CD4-positive, alpha-beta T cell (primary cell): ENCODE data around the gene ASXL3. TPM values are rescaled to one million over a fixed set of nuclear protein-coding genes. Genes with fewer than 3 reads are reported as not detected.

Source experiments
- ATAC-seq: fragments of 200-7000 bp; cut with Tn5 transposase; one replicate; pipeline ENCODE4 v1.10.0; 2022; ENCODE audit warnings: mild to moderate bottlenecking; ENCODE audit not compliant: poor library complexity
- CTCF ChIA-PET: fragments of 350-600 bp; sonication (Branson Sonifier 250); formaldehyde crosslinking; loops from one replicate; lab custom pipeline; 2021; ENCODE audit warnings: antibody characterized with exemption, inconsistent platforms; lab: Charles Lee
- POLR2A ChIA-PET: fragments of 350-600 bp; sonication (Branson Sonifier 250); formaldehyde crosslinking; loops from one replicate; lab custom pipeline; 2021; ENCODE audit warnings: antibody characterized with exemption, inconsistent platforms; lab: Charles Lee
- DNase-seq, 14 experiments: peaks; one replicate each; pipeline ENCODE4 v3.0.0-alpha.2; 2013 to 2020; ENCODE audit warnings: mixed read lengths in 2 of 14
- H3K27ac ChIP-seq, 2 donors: one replicate each; pipeline versions ENCODE4 v1.5.1 to v1.7.0; 2013; ENCODE audit warnings: low read length in 2 of 2, low read depth in 1 of 2, mild to moderate bottlenecking in 1 of 2
- H3K27me3 ChIP-seq, 2 experiments: 1 replicate in 1 of 2; 2 replicates in 1 of 2; pipeline versions ENCODE4 v1.6.1 to v1.7.0; 2013; ENCODE audit warnings: low read length in 2 of 2, control low read depth in 1 of 2, mild to moderate bottlenecking in 1 of 2, moderate library complexity in 1 of 2; ENCODE audit not compliant: insufficient read depth in 2 of 2, control insufficient read depth in 1 of 2
- H3K36me3 ChIP-seq: one replicate; pipeline ENCODE4 v1.6.1; 2013; ENCODE audit warnings: low read length, control low read depth; ENCODE audit not compliant: insufficient read depth
- H3K4me1 ChIP-seq: one replicate; pipeline ENCODE4 v1.6.1; 2013; ENCODE audit warnings: low read length, control low read depth; ENCODE audit not compliant: insufficient read depth
- H3K4me3 ChIP-seq: one replicate; pipeline ENCODE4 v1.5.1; 2013; ENCODE audit warnings: mild to moderate bottlenecking, low read length, moderate library complexity
- H3K9me3 ChIP-seq, 2 experiments: 1 replicate in 1 of 2; 2 replicates in 1 of 2; pipeline versions ENCODE4 v1.6.1 to v1.7.0; 2013; ENCODE audit warnings: low read length in 2 of 2, mild to moderate bottlenecking in 2 of 2, control low read depth in 1 of 2, moderate library complexity in 1 of 2; ENCODE audit not compliant: control insufficient read depth in 1 of 2, insufficient read depth in 1 of 2
- H3K27ac Mint-ChIP-seq: one replicate; pipeline ENCODE4 v1.8.0; 2020; ENCODE audit warnings: mixed read lengths
- H3K27me3 Mint-ChIP-seq: one replicate; pipeline ENCODE4 v1.8.0; 2021; ENCODE audit warnings: mixed read lengths
- H3K36me3 Mint-ChIP-seq: one replicate; pipeline ENCODE4 v1.8.0; 2021; ENCODE audit warnings: low read depth, mixed read lengths
- H3K4me1 Mint-ChIP-seq: one replicate; pipeline ENCODE4 v1.8.0; 2021; ENCODE audit warnings: low read depth, mixed read lengths
- H3K4me3 Mint-ChIP-seq: one replicate; pipeline ENCODE4 v1.8.0; 2020; ENCODE audit warnings: mild to moderate bottlenecking, mixed read lengths
- H3K9me3 Mint-ChIP-seq: one replicate; pipeline ENCODE4 v1.8.0; 2020; ENCODE audit warnings: mixed read lengths
- intact Hi-C, 2 experiments: fragments of 100-400 bp; cut with DNase I in 1 of 2; cut with micrococcal nuclease in 1 of 2; formaldehyde crosslinking; loops; one replicate each; pipeline versions ENCODE4 v1.15.1 to v1.9.0; 2023 to 2025; cut with DNase I, micrococcal nuclease
- total RNA-seq, 174 experiments: library from RNA in 2 of 174; stranded (reverse) in 2 of 174; gene quantifications; one replicate each; pipeline ENCODE4 v1.2.3 and lab custom pipeline; 2021 to 2026
- TF ChIP-seq, protein P1 (sequence below): fragments of 200-600 bp; IDR thresholded peaks from one replicate; pipeline ENCODE4 v1.8.0; 2022; ENCODE audit warnings: antibody characterized with exemption, mild to moderate bottlenecking

The ASXL3 gene
- total RNA-seq, 2 experiments from 2014 or later, result not detected

DNA sequence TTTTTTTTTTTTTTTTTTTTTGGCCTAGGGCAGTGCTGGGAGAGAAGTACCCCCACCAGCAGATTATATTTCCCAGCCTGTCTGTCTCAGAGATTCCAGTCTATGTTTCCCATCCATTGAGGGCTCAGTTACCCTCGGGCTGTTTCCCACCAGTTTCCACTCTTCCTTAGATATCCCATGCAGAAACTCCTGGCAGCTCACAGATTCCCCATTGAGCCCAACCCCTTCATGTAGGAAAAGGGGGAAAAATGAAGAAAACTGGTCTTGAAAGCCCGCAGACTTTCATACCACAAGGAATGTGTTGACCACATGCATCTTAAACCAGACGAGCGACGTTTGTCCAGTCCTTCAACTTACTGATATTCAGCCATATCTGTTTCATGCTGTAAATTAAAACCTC lies 15.2 kb downstream of the ASXL3 start:
- Histone ChIP-seq H3K36me3 (no peaks in the 10 kb centered on the region), H3K27ac (no peak overlapping the region), H3K9me3 (peaks cover 0 to 10% of the 10 kb centered on the region in 2 experiments), H3K4me1 (no peaks in the 10 kb centered on the region), H3K4me3 (no peak overlapping the region), H3K27me3 (no peaks in the 10 kb centered on the region)
- peaks cover 6% of the 10 kb centered on the region for H3K9me3 Mint-ChIP-seq
- ChIA-PET POLR2A (no interaction called here), CTCF (no interaction called here)
- no peaks in the 10 kb centered on the region for H3K36me3 Mint-ChIP-seq
- intact Hi-C loops, result no loop called here
- H3K27ac Mint-ChIP-seq, result no peak overlapping the region
- DNase-seq, result no peak
- H3K4me1 Mint-ChIP-seq, result no peaks in the 10 kb centered on the region
- ATAC-seq, result no peak
- no peak overlapping the region for H3K4me3 Mint-ChIP-seq
- no peaks in the 10 kb centered on the region for H3K27me3 Mint-ChIP-seq
- TF ChIP-seq, protein P1, sequence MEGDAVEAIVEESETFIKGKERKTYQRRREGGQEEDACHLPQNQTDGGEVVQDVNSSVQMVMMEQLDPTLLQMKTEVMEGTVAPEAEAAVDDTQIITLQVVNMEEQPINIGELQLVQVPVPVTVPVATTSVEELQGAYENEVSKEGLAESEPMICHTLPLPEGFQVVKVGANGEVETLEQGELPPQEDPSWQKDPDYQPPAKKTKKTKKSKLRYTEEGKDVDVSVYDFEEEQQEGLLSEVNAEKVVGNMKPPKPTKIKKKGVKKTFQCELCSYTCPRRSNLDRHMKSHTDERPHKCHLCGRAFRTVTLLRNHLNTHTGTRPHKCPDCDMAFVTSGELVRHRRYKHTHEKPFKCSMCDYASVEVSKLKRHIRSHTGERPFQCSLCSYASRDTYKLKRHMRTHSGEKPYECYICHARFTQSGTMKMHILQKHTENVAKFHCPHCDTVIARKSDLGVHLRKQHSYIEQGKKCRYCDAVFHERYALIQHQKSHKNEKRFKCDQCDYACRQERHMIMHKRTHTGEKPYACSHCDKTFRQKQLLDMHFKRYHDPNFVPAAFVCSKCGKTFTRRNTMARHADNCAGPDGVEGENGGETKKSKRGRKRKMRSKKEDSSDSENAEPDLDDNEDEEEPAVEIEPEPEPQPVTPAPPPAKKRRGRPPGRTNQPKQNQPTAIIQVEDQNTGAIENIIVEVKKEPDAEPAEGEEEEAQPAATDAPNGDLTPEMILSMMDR, result no peak

DNA sequence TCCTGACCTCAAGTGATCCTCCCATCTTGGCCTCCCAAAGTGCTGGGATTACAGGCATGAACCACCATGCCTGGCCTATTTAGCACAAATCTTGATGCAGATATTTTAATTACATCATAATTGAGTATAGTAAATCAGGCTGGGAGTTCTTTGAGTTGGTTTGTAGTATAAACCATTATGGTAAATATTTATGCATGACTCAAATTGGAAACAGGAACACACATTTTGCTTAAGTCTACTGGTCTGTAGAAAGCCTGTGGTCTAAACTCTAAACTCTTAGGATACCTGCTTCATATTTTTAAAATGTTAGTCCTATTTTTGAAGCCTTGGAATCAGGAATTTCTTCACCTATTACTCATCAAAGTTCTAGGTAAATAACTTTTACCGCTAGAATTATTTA lies 16.8 kb downstream of the ASXL3 start:
- H3K4me1 Mint-ChIP-seq, result no peaks in the 10 kb centered on the region
- H3K36me3 ChIP-seq, result no peaks in the 10 kb centered on the region
- H3K4me3 ChIP-seq, result no peak overlapping the region
- CTCF ChIA-PET, result no interaction called here
- H3K36me3 Mint-ChIP-seq, result no peaks in the 10 kb centered on the region
- H3K4me3 Mint-ChIP-seq, result no peak overlapping the region
- ATAC-seq (no peak), DNase-seq (no peak)
- POLR2A ChIA-PET, result no interaction called here
- H3K27me3 Mint-ChIP-seq, result no peaks in the 10 kb centered on the region
- no peaks in the 10 kb centered on the region for H3K27me3 ChIP-seq
- H3K9me3 ChIP-seq, result peaks cover 0 to 10% of the 10 kb centered on the region in 2 experiments
- no peaks in the 10 kb centered on the region for H3K9me3 Mint-ChIP-seq
- TF ChIP-seq, protein P1, result no peak
- H3K27ac ChIP-seq, result no peak overlapping the region
- no peaks in the 10 kb centered on the region for H3K4me1 ChIP-seq
- intact Hi-C loops, result no loop called here
- no peak overlapping the region for H3K27ac Mint-ChIP-seq

DNA sequence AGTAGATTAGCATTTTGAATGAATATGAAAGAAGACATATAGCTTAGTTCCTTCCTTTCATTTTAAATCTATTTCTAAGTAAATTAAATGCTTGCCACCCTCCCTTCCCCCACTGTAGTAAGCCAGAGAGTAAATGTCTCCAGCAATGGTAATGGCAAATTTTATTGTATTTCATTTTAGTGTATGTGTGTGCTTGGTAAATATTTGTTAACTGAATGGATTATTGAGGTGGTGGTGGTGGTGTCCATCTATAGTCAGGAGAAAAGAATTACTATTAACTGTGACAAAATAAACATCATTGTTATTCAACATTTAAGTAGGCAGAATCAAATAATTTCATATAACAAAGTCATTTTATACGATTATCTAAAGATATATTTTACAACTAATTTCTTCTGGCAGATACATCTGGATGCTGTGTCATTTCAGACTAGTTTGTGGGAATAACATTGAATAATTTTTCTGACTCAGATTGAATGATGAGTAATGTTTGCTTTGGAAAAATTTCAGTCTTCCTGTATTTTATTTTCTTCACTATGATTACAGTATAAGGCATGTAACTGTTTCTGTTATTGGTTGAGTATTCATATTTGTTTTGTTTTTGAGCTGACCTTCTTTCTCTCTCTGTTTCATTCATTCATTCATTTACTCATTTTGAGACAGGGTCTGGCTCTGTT lies 18.3 kb downstream of the ASXL3 start:
- Histone ChIP-seq H3K36me3 (no peaks in the 10 kb centered on the region), H3K27ac (no peak overlapping the region), H3K27me3 (no peaks in the 10 kb centered on the region), H3K4me1 (no peaks in the 10 kb centered on the region), H3K9me3 (peaks cover 0 to 9% of the 10 kb centered on the region in 2 experiments), H3K4me3 (no peak overlapping the region)
- Mint-ChIP-seq H3K4me3 (no peak overlapping the region), H3K27me3 (no peaks in the 10 kb centered on the region), H3K4me1 (no peaks in the 10 kb centered on the region), H3K27ac (no peak overlapping the region), H3K36me3 (no peaks in the 10 kb centered on the region), H3K9me3 (no peaks in the 10 kb centered on the region)
- intact Hi-C loops, result no loop called here
- DNase-seq (no peak), ATAC-seq (no peak)
- POLR2A ChIA-PET, result no interaction called here
- CTCF ChIA-PET, result no interaction called here
- TF ChIP-seq, protein P1, result no peak
